Hematopoietic multipotent progenitor cell treated with erythropoietin and hydrocortisone succinate and interleukin-3 and kit ligand, for 6 days (in vitro differentiated cells): ENCODE measurements around the gene PCBP3.

Experiments
- DNase-seq: peaks from one replicate; pipeline ENCODE4 v3.0.0-alpha.2; 2015

Gene PCBP3

GRCh38 chr21:45989355-45990048 lies 346.0 kb downstream of the PCBP3 start:
- DNase-seq, result no peak

GRCh38 chr21:45990049-45990711 lies 346.7 kb downstream of the PCBP3 start:
- DNase-seq, result no peak

GRCh38 chr21:45990741-45991605 lies 347.4 kb downstream of the PCBP3 start:
- no peak for DNase-seq

- DNase-seq, result no peak
These were observed 348.2 kb downstream of the PCBP3 start for GRCh38 chr21:45991606-45992300.
